Rectal smooth muscle tissue (tissue), 1 donor: ENCODE data around the gene MPV17L.
"Not testable (repeated sequence)": the region's sequence is repeated elsewhere in the genome, so short reads cannot be mapped to it uniquely, and the experiment has no call there.

Experiments used
- H3K27ac ChIP-seq: one replicate; pipeline ENCODE4 v1.7.0; 2013; ENCODE audit warnings: low read depth, low read length, inconsistent platforms
- H3K27me3 ChIP-seq: one replicate; pipeline ENCODE4 v1.7.0; 2013; ENCODE audit warnings: low read length; ENCODE audit not compliant: control insufficient read depth, insufficient read depth
- H3K36me3 ChIP-seq: one replicate; pipeline ENCODE4 v1.7.0; 2013; ENCODE audit warnings: low read length; ENCODE audit not compliant: control insufficient read depth, insufficient read depth
- H3K4me1 ChIP-seq: one replicate; pipeline ENCODE4 v1.7.0; 2013; ENCODE audit warnings: low read length; ENCODE audit not compliant: control insufficient read depth, insufficient read depth
- H3K4me3 ChIP-seq: one replicate; pipeline ENCODE4 v1.7.0; 2013; ENCODE audit warnings: low read length
- H3K9ac ChIP-seq: one replicate; pipeline ENCODE4 v1.7.0; 2013; ENCODE audit warnings: low read length

The MPV17L gene

DNA sequence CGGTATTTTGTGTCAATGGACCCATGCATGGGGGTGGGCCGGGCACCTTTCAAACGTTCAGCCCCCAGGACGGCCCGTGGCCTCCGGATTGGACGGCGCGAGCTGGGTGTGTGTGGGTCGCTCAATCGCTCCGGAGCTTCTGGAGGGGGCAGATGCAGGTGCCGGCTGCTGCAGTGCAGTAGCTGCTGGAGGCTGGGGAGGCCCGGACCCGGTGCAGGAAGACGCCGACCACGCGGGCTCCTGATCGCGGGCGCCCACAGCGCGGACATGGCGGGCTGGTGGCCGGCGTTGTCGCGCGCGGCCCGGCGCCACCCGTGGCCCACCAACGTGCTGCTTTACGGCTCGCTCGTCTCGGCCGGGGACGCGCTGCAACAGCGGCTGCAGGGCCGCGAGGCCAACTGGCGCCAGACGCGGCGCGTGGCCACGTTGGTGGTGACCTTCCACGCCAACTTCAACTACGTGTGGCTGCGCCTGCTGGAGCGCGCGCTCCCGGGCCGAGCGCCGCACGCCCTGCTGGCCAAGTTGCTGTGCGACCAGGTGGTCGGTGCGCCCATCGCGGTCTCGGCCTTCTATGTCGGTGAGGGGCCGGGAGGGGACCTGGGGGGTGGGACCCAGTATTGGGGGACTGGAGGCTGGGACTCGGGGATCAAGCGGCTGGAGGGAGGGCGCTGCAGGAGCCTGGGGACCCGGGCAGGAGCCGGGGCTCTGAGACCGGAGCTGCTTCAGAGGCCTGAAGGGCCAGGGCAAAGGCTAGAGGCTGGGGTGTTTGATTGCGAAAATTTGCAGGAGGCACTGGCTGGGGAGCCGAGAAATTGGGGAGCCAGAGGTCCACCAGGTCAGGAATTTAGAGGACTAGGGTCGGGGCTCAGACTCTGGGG, at the start of gene MPV17L:
Gene MPV17L (plus strand): TSS at position 124 of the 878 bp plus-strand sequence. CDS start 144 bp downstream, at position 268.
- H3K27me3 ChIP-seq, H3K9ac ChIP-seq, H3K36me3 ChIP-seq, H3K4me1 ChIP-seq: not testable (repeated sequence)
- peak within 1 kb of the TSS; percentile 55 for H3K27ac ChIP-seq
- peak within 1 kb of the TSS; percentile 71 for H3K4me3 ChIP-seq

DNA sequence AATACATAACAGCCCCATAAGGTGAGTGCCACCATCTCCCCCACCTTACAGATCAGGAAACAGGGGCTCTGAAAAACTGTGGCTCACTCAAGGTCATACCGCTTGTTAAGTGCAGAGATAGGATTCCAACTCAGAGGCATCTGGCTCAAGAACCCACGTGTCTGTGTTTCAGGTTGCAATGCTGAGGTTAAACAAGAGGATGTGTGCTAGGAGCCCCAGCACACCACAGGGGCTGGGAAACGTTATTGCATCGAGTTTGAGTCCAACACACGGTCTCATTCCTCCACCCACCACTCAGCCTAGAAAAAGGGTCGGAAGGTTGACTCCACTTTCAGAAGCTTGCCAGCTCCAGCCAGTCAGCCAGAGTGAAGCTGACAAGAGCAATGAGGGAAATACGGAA, 46.8 kb upstream of the MPV17L start:
- not testable (repeated sequence) for H3K4me1 ChIP-seq, H3K4me3 ChIP-seq, H3K27me3 ChIP-seq, H3K36me3 ChIP-seq, H3K9ac ChIP-seq, H3K27ac ChIP-seq

DNA sequence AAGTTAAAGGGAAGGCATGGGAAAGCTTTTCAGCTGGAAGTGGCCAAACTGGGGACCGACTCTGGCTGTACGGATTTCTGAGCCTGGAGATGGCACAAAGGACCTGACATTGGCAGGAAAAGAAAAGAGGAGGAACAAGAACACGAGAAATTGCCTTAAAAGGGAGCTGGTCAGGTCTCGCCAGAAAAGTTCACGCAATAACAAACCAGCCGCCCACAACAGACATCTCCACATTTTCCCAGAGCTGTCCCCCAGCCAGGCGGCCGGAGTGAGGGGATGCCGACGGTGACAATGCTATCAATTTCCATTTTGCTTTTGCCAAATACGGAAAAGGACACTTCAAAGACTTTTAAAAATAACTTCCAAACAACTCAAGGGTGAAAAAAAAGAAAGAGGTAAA, 44.3 kb upstream of the MPV17L start:
- not testable (repeated sequence) for H3K4me3 ChIP-seq, H3K9ac ChIP-seq

DNA sequence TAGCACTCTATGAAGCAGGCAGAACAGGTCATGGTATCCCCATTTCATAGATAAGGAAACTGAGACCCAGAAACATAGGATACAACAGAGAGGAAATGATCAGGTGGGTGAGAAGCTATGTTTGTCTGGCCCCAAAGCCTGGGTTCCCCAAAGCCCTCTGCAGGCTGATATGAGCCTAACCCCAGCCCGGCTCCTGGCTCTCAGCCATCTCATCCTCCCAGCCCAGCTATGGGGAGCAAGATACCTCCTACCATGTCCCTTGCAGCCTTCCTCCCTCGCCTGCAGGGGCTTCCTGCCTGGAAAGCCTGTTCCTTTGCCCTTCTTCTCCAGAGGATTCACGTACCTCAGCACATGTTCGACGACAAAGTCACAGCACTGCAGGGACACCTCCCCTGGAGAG, 43.8 kb upstream of the MPV17L start:
- H3K9ac ChIP-seq: not testable (repeated sequence)

More for the DNA sequence above, 44.3 kb upstream of the MPV17L start:
- H3K36me3 ChIP-seq, H3K27ac ChIP-seq, H3K4me1 ChIP-seq, H3K27me3 ChIP-seq: not testable (repeated sequence)

DNA sequence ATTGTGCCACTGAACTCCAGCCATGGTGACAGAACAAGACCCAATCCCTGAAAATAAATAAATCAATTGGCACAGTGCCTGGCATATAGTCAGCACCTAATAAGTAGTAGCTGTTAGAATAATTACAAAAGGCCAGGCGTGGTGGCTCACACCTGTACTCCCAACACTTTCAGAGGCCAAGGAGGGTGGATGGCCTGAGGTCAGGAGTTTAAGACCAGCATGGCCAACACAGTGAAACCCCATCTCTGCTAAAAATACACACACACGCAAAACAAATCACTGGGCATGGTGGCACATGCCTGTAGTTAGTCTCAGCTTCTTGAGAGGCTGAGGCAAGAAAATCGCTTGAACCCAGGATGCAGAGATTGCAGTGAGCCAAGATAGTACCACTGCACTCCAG, 42.7 kb upstream of the MPV17L start:
- not testable (repeated sequence) for H3K27me3 ChIP-seq, H3K4me3 ChIP-seq, H3K9ac ChIP-seq, H3K4me1 ChIP-seq, H3K36me3 ChIP-seq, H3K27ac ChIP-seq

More for the DNA sequence above, 43.8 kb upstream of the MPV17L start:
- not testable (repeated sequence) for H3K4me3 ChIP-seq, H3K4me1 ChIP-seq, H3K27me3 ChIP-seq, H3K36me3 ChIP-seq, H3K27ac ChIP-seq

DNA sequence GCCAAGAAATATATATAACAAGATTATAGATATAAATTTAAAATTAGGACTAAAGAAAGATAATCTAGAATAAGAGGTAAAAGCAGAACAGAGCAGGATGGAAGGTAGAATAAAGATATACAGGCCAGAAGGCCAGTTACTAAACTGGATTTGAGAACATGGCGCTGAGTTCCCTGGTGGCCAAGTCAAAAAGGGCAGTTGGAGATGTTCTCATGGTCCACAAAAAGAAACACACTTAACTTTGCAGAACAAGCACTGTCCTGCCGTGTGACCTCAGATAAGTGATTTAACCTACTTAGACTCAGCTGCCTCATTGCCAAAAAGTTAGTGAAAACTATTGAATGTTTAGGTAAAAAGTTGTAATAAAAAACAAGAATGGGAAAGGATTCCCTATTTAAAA, 40.7 kb upstream of the MPV17L start:
- H3K27me3 ChIP-seq, H3K4me3 ChIP-seq, H3K9ac ChIP-seq, H3K36me3 ChIP-seq, H3K27ac ChIP-seq, H3K4me1 ChIP-seq: not testable (repeated sequence)

DNA sequence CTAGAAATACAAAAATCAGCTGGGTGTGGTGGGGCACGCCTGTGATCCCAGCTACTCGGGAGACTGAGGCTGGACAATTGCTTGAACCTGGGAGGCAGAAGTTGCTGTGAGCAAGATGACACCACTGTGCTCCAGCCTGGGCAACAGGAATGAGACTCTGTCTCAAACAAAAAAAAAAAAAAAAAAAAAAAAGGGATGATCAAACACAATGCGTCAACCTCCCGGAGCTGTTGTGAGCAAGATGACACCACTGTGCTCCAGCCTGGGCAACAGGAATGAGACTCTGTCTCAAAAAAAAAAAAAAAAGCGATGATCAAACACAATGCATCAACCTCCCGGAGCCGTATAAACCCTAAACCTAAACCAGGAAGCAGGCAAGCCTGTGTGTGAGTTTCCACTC, 38.1 kb upstream of the MPV17L start:
- H3K4me3 ChIP-seq, H3K27ac ChIP-seq, H3K27me3 ChIP-seq, H3K4me1 ChIP-seq, H3K9ac ChIP-seq, H3K36me3 ChIP-seq: not testable (repeated sequence)

DNA sequence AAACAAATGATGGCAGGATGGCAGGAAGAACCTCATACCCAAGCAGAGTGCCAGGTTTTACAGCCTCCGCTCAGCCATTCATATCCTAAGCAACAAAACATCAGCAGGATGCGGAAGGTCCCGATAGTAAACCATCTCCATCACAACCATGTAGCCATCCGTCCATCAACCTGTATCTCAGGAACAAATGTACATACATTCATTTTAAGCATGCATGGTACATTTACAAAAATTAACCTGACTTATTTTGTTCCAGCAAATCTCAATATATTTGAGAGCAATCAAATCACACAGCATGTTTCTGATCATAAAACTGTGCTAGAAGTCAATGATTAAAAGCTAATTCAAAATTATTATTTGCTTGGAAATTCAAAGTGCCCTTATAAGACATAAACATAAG, 17.4 kb upstream of the MPV17L start, which contains the start of gene NPIPA5:
Gene NPIPA5 (minus strand): TSS at position 101 of the 400 bp plus-strand sequence. CDS start 0 bp downstream, at position 101.
- H3K4me1 ChIP-seq, H3K4me3 ChIP-seq, H3K36me3 ChIP-seq, H3K27me3 ChIP-seq, H3K9ac ChIP-seq, H3K27ac ChIP-seq: not testable (repeated sequence)

DNA sequence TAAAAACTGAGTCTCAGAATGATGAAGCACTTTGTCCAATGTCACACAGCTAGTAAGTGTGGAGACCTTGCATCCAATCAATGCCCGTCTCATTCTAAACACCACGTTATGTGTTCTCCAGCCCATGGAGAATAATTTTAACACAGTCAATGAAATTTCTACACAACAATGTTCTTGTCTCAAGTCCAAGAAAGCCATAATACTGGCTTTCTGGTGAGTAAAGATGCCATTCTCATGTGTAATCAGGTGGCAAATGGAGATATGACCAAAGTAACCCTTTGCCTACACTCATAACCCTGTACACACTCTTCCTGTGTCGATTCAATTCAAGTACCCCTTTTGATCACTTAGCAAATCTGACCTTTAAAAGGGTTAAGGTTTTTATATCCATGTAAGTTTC, 12.7 kb upstream of the MPV17L start:
- H3K27ac ChIP-seq, H3K9ac ChIP-seq, H3K4me3 ChIP-seq, H3K27me3 ChIP-seq, H3K36me3 ChIP-seq, H3K4me1 ChIP-seq: not testable (repeated sequence)

DNA sequence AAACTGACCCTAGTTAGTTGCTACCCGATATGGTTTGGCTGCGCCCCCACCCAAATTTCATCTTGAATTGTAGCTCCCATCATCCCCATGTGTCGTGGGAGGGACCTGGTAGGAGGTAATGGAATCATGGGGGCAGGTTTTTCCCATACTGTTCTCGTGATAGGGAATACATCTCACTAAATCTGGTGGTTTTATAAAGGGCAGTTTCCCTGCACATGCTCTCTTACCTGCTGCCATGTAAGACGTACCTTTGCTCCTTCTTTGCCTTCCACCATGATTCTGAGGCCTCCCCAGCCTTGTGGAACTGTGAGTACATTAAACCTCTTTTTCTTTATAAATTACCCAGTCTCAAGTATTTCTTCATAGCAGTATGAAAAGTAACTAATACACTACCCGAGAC, 7.5 kb upstream of the MPV17L start:
- H3K4me1 ChIP-seq, H3K36me3 ChIP-seq, H3K27ac ChIP-seq, H3K27me3 ChIP-seq, H3K9ac ChIP-seq, H3K4me3 ChIP-seq: not testable (repeated sequence)

DNA sequence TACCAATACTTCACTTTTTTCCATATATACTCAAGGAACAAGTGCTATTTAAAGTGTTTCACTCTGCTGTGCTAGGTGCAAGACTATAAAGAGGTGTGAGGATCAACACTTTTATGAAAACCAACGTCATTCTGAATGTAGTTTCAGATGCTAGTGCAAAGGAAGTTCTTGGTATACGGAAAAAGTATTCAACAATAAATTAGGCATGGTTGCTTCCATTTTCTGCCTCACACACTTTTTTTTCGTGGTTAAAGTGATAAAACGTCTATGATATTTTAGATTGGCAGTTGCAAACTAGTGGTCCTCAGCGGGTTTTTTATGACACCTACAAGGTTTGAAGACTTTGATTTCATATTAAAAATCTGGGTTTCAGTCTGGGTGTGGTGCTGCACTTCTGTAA, 5.6 kb upstream of the MPV17L start:
- not testable (repeated sequence) for H3K4me3 ChIP-seq, H3K36me3 ChIP-seq, H3K27ac ChIP-seq, H3K4me1 ChIP-seq, H3K9ac ChIP-seq, H3K27me3 ChIP-seq

DNA sequence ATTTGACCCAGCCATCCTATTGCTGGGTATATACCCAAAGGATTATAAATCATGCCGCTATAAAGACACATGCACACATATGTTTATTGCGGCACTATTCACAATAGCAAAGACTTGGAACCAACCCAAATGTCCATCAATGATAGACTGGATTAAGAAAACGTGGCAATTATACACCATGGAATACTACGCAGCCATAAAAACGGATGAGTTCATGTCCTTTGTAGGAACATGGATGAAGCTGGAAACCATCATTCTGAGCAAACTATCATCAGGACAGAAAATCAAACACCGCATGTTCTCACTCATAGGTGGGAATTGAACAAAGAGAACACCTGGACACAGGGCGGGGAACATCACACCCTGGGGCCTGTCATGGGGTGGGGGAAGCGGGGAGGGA, 2.5 kb upstream of the MPV17L start:
- not testable (repeated sequence) for H3K4me3 ChIP-seq, H3K4me1 ChIP-seq, H3K27me3 ChIP-seq, H3K9ac ChIP-seq, H3K36me3 ChIP-seq, H3K27ac ChIP-seq

DNA sequence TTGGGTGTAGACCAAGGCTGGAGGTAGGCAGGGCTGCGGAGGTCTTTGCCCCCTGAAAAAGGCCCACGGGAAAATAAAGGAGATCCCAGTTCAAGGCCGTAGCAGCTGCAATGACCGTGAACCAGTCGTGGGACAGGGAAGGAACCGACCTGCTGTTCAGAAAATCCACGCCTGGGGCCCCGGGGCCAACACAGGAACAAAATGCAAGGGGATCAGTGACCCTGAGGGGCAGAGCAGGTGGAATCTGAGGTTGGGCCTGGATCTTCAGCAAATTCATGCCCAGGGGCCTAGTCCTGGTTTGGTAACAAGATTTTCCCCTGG, 915 bp downstream of the MPV17L start:
- H3K27me3 ChIP-seq, H3K9ac ChIP-seq, H3K4me1 ChIP-seq, H3K27ac ChIP-seq, H3K36me3 ChIP-seq: not testable (repeated sequence)
- peak overlapping the region; percentile 71 for H3K4me3 ChIP-seq
